GM12875 (cell line): ENCODE measurements around the gene ZNRF1.

Experiments used
- H3K4me3 ChIP-seq: one replicate; pipeline ENCODE4 v1.5.1; 2011; ENCODE audit warnings: low read depth, low read length, control low read depth
- TF ChIP-seq, protein P1 (sequence below): IDR thresholded peaks from 2 replicates; pipeline ENCODE4 v1.5.1; 2011; ENCODE audit warnings: low read depth, mild to moderate bottlenecking, control low read depth, inconsistent platforms, low read length, moderate library complexity, borderline replicate concordance; ENCODE audit not compliant: insufficient read depth

Gene ZNRF1

DNA sequence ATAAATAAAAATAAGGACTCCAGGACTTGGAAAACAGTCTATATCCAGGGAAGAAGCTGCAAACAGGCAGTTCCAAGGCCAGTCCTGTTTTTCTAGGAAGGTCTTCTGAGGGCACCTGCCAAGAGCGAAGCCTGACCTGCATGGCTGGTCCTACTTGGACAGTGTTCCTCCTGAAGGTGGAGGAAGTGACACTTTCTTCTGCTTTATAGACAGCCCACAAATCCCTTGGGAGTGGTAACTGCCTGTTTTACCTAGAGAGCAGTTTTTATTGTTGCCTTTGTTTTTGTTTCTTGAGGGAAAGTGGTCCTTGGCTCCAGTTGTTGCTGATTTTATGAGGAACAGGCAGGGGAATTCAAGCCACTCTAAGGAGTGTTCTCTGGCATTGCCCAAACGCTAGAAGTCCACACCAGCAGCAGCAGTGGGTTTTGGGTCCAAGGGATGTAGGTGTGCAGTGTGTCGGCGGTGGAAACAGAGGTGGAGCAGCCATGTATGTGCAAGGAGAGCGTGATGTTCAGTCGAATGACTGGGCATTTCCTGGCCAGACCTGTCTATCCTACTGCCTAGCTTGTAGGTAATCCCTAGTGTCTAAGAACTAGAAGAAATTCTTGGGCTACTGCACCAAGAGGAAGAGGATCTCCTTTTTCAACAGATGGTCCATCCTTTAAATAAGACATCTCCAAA, 82.5 kb downstream of the ZNRF1 start:
- no peak overlapping the region for H3K4me3 ChIP-seq
- TF ChIP-seq, protein P1, sequence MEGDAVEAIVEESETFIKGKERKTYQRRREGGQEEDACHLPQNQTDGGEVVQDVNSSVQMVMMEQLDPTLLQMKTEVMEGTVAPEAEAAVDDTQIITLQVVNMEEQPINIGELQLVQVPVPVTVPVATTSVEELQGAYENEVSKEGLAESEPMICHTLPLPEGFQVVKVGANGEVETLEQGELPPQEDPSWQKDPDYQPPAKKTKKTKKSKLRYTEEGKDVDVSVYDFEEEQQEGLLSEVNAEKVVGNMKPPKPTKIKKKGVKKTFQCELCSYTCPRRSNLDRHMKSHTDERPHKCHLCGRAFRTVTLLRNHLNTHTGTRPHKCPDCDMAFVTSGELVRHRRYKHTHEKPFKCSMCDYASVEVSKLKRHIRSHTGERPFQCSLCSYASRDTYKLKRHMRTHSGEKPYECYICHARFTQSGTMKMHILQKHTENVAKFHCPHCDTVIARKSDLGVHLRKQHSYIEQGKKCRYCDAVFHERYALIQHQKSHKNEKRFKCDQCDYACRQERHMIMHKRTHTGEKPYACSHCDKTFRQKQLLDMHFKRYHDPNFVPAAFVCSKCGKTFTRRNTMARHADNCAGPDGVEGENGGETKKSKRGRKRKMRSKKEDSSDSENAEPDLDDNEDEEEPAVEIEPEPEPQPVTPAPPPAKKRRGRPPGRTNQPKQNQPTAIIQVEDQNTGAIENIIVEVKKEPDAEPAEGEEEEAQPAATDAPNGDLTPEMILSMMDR, result no peak

DNA sequence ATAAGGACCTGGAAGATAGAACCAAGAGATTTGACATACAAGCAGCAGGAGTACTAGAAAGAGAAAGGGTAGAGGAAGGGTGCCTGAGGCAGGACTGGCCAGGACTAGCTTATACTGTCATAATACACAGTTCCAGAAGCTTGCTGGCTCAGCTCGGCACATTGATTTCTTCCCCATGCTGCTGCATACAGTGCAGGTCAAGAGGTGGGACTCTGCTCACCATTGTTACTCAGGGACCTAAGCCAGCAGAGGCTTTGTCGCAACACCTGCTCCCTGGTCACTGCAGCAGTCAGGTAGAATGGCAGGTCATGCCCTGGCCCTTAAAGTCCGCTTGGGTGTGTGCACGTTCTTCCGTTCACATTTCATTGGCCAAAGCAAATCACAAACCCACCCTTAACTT, 85.0 kb downstream of the ZNRF1 start:
- H3K4me3 ChIP-seq, result no peak overlapping the region
- TF ChIP-seq, protein P1, result no peak

DNA sequence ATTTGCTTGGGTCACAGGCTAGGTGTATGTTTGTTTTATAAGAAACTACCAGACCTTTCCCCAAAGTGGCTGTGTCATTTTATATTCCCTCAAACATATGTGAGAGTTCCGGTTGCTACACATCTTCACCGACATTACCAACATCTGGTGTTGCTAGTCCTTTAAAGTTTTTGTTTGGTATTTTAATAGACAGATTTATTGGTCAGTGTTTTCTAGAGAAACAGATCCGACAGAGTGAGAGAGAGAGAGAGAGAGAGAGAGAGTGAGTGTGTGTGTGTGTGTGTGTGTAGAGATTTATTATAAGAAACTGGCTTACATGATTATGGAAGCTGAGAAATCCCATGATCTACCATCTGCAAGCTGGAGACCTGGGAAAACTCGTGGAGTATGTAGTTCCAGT, 86.7 kb downstream of the ZNRF1 start:
- no peak overlapping the region for H3K4me3 ChIP-seq
- TF ChIP-seq, protein P1, result no peak

- TF ChIP-seq, protein P1, result no peak
- H3K4me3 ChIP-seq, result no peak overlapping the region
Measured at GRCh38 chr16:75086281-75086680, 87.5 kb downstream of the ZNRF1 start.

DNA sequence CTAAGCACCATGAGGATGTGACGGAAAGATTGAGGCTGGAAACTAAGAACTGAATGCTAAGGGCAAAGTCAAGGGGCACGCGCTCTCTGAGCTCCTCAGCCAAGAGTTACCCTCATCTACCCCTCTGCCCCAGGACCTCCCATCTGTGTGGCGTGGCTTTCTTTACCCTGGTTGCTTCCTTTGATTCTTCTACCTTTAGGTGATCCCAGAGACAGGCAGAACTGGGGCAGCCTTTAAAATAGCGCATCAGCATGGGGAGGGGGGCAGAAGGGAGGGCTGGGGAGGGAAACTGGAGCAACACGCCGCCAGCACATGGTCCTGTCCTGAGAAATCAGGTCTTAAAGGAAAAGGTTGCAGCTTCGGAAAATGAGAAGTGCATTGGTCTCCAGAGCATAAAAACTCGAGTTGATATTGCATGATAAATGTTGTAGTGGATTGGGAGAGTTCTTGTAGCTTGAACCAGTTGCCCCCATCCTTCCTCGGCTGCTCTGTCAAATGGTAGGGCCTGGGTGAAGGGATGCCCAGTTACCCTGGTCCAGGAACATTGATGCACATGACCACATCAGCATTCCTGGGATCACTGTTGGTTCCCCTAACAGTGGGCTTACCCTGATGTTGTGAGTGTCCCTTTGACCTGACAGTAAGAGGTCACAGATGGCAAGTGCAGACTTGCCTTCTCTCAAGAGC, 88.0 kb downstream of the ZNRF1 start:
- TF ChIP-seq, protein P1, result no peak
- H3K4me3 ChIP-seq, result no peak overlapping the region

DNA sequence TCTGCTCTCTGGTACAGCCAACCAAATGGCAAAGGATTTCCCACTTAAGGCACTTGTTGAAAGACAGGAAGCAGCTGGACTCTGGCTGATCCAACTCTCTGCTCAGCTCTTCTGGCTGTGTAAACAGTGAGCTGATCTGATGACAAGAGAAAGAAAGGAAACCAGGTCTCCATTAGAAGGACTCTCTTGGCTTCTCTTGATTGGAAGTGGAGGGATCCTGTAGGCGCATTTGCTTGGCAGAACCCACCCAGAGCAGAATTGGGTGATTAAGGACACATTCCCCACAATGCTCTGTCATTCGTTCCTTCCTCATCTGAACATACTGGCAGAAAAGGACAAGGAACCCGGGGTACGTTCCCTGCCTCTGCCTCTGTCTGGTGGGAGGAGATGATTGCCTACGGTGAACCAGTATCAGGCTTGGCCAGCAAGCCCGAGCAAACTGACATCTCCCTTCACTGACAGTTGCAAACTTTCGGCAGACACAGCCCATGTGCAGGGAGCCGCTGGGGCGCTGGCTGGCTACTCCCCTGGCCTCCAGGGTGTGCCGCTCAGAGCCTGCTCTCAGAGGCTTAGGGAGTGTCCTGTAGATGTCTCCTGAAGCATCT, 88.7 kb downstream of the ZNRF1 start:
- no peak overlapping the region for H3K4me3 ChIP-seq
- TF ChIP-seq, protein P1, result no peak

GRCh38 chr16:75088216-75088615, 89.4 kb downstream of the ZNRF1 start:
- TF ChIP-seq, protein P1, result no peak
- no peak overlapping the region for H3K4me3 ChIP-seq
